Measurements from ENCODE around the gene RHOB. TPM values are rescaled to one million over a fixed set of nuclear protein-coding genes. Genes with fewer than 3 reads are reported as not detected.

Gene RHOB
- total and polyA plus RNA-seq, 7 experiments from 2014 or later = 0.64 to 244 (median 9.2) TPM

GRCh38 chr2:20471148-20471547 lies 24.3 kb downstream of the RHOB start:
- ATAC-seq = no peak
- intact Hi-C loops (cut with micrococcal nuclease) = no loop called here
- Histone ChIP-seq H3K4me1 (ENCODE audit: control insufficient read depth in 2 of 2, insufficient read depth in 2 of 2, low read length in 2 of 2) (no peaks in the 10 kb centered on the region), H3K9me3 (ENCODE audit: control insufficient read depth in 2 of 3, low read length in 3 of 3) (no peaks in the 10 kb centered on the region), H3K4me3 (ENCODE audit: low read length) (no peak overlapping the region), H3K27me3 (ENCODE audit: control insufficient read depth in 2 of 2, insufficient read depth in 2 of 2, low read length in 2 of 2) (no peaks in the 10 kb centered on the region), H3K36me3 (ENCODE audit: control insufficient read depth in 2 of 3, insufficient read depth in 3 of 3, low read length in 3 of 3) (no peaks in the 10 kb centered on the region), H3K27ac (ENCODE audit: low read depth, low read length) (no peak overlapping the region)
- H3K27ac Mint-ChIP-seq = no peak overlapping the region
- no peaks in the 10 kb centered on the region for H3K9me3 Mint-ChIP-seq
- no peak for DNase-seq
- no peak overlapping the region for H3K4me3 Mint-ChIP-seq
- CTCF ChIA-PET = no interaction called here
- no peaks in the 10 kb centered on the region for H3K4me1 Mint-ChIP-seq
- H3K36me3 Mint-ChIP-seq = no peaks in the 10 kb centered on the region
- peaks cover 0 to 7% (median 6%) of the 10 kb centered on the region in 5 donors for H3K27me3 Mint-ChIP-seq
- POLR2A ChIA-PET = no interaction called here

DNA sequence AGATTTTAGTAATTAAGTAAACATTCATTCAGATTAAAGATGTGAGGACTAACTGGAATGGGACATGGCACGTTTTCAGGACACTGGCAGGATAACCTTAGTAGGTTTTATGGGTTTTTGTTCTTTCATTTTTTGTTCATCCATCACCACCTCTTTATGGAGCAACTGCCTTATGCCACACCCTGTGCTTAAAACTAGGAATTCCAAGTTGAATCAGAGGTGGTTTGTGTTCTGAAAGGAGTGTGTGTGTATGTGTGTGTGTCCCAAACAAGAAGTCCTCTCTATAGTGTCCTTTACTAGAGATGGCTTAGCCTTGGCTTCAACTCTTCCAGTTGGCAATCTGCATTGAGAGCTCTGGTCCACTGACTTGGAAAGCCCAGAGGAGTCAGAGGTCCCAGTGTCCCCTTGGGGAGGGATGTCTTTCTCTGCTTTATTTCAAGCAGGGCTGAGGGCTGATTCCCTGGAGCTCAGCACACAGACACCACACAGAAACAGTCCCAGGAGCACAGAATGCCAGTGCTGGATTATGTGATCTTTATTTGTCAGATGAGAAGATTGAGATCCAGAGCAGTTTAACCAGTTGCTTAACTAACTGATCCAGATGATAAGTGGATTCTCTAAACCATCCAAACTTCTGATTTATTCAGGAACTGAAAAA lies 25.2 kb downstream of the RHOB start:
- no peak for DNase-seq
- CTCF ChIA-PET = no interaction called here

GRCh38 chr2:20472569-20472968 lies 25.7 kb downstream of the RHOB start:
- Mint-ChIP-seq H3K36me3 (no peaks in the 10 kb centered on the region), H3K4me1 (no peaks in the 10 kb centered on the region), H3K27ac (no peak overlapping the region), H3K4me3 (no peak overlapping the region), H3K27me3 (peaks cover 0 to 7% (median 6%) of the 10 kb centered on the region in 5 donors), H3K9me3 (no peaks in the 10 kb centered on the region)
- no peak overlapping the region for H3K27ac ChIP-seq (ENCODE audit: low read depth, low read length)
- no peak overlapping the region for H3K4me3 ChIP-seq (ENCODE audit: low read length)
- no peaks in the 10 kb centered on the region for H3K36me3 ChIP-seq (ENCODE audit: control insufficient read depth in 2 of 3, insufficient read depth in 3 of 3, low read length in 3 of 3)
- H3K27me3 ChIP-seq (ENCODE audit: control insufficient read depth in 2 of 2, insufficient read depth in 2 of 2, low read length in 2 of 2) = no peaks in the 10 kb centered on the region
- ChIA-PET CTCF (no interaction called here), POLR2A (no interaction called here)
- ATAC-seq (no peak), DNase-seq (no peak)
- no peaks in the 10 kb centered on the region for H3K4me1 ChIP-seq (ENCODE audit: control insufficient read depth in 2 of 2, insufficient read depth in 2 of 2, low read length in 2 of 2)
- intact Hi-C loops (cut with micrococcal nuclease) = no loop called here
- H3K9me3 ChIP-seq (ENCODE audit: control insufficient read depth in 2 of 3, low read length in 3 of 3) = no peaks in the 10 kb centered on the region

More for the DNA sequence above, 25.2 kb downstream of the RHOB start:
- Mint-ChIP-seq H3K27me3 (peaks cover 0 to 7% (median 6%) of the 10 kb centered on the region in 5 donors), H3K4me3 (no peak overlapping the region), H3K27ac (no peak overlapping the region), H3K36me3 (no peaks in the 10 kb centered on the region), H3K4me1 (no peaks in the 10 kb centered on the region), H3K9me3 (no peaks in the 10 kb centered on the region)
- Histone ChIP-seq H3K27me3 (ENCODE audit: control insufficient read depth in 2 of 2, insufficient read depth in 2 of 2, low read length in 2 of 2) (no peaks in the 10 kb centered on the region), H3K4me3 (ENCODE audit: low read length) (no peak overlapping the region), H3K27ac (ENCODE audit: low read depth, low read length) (no peak overlapping the region), H3K36me3 (ENCODE audit: control insufficient read depth in 2 of 3, insufficient read depth in 3 of 3, low read length in 3 of 3) (no peaks in the 10 kb centered on the region), H3K9me3 (ENCODE audit: control insufficient read depth in 2 of 3, low read length in 3 of 3) (no peaks in the 10 kb centered on the region), H3K4me1 (ENCODE audit: control insufficient read depth in 2 of 2, insufficient read depth in 2 of 2, low read length in 2 of 2) (no peaks in the 10 kb centered on the region)
- no peak for ATAC-seq
- POLR2A ChIA-PET = no interaction called here
- intact Hi-C loops (cut with micrococcal nuclease) = no loop called here

GRCh38 chr2:20473128-20473527 lies 26.3 kb downstream of the RHOB start:
- no peaks in the 10 kb centered on the region for H3K36me3 Mint-ChIP-seq
- no peak overlapping the region for H3K27ac Mint-ChIP-seq
- H3K27me3 Mint-ChIP-seq = peaks cover 0 to 7% (median 6%) of the 10 kb centered on the region in 5 donors
- intact Hi-C loops (cut with micrococcal nuclease) = no loop called here
- Histone ChIP-seq H3K27me3 (ENCODE audit: control insufficient read depth in 2 of 2, insufficient read depth in 2 of 2, low read length in 2 of 2) (no peaks in the 10 kb centered on the region), H3K9me3 (ENCODE audit: control insufficient read depth in 2 of 3, low read length in 3 of 3) (no peaks in the 10 kb centered on the region), H3K36me3 (ENCODE audit: control insufficient read depth in 2 of 3, insufficient read depth in 3 of 3, low read length in 3 of 3) (no peaks in the 10 kb centered on the region), H3K4me3 (ENCODE audit: low read length) (no peak overlapping the region), H3K4me1 (ENCODE audit: control insufficient read depth in 2 of 2, insufficient read depth in 2 of 2, low read length in 2 of 2) (no peaks in the 10 kb centered on the region), H3K27ac (ENCODE audit: low read depth, low read length) (no peak overlapping the region)
- H3K4me1 Mint-ChIP-seq = no peaks in the 10 kb centered on the region
- ChIA-PET CTCF (no interaction called here), POLR2A (no interaction called here)
- DNase-seq = no peak
- ATAC-seq = no peak
- no peak overlapping the region for H3K4me3 Mint-ChIP-seq
- no peaks in the 10 kb centered on the region for H3K9me3 Mint-ChIP-seq

- ChIA-PET CTCF (no interaction called here), POLR2A (no interaction called here)
- no peaks in the 10 kb centered on the region for H3K36me3 Mint-ChIP-seq
- Histone ChIP-seq H3K4me1 (ENCODE audit: control insufficient read depth in 2 of 2, insufficient read depth in 2 of 2, low read length in 2 of 2) (no peaks in the 10 kb centered on the region), H3K27ac (ENCODE audit: low read depth, low read length) (no peak overlapping the region), H3K9me3 (ENCODE audit: control insufficient read depth in 2 of 3, low read length in 3 of 3) (no peaks in the 10 kb centered on the region), H3K4me3 (ENCODE audit: low read length) (no peak overlapping the region), H3K27me3 (ENCODE audit: control insufficient read depth in 2 of 2, insufficient read depth in 2 of 2, low read length in 2 of 2) (no peaks in the 10 kb centered on the region), H3K36me3 (ENCODE audit: control insufficient read depth in 2 of 3, insufficient read depth in 3 of 3, low read length in 3 of 3) (no peaks in the 10 kb centered on the region)
- no peak for ATAC-seq
- no peaks in the 10 kb centered on the region for H3K9me3 Mint-ChIP-seq
- no peak overlapping the region for H3K27ac Mint-ChIP-seq
- H3K27me3 Mint-ChIP-seq = peaks cover 0 to 7% (median 6%) of the 10 kb centered on the region in 5 donors
- no peak overlapping the region for H3K4me3 Mint-ChIP-seq
- DNase-seq = no peak
- no peaks in the 10 kb centered on the region for H3K4me1 Mint-ChIP-seq
- intact Hi-C loops (cut with micrococcal nuclease) = no loop called here
Observed at GRCh38 chr2:20474757-20475566, 28.1 kb downstream of the RHOB start.

DNA sequence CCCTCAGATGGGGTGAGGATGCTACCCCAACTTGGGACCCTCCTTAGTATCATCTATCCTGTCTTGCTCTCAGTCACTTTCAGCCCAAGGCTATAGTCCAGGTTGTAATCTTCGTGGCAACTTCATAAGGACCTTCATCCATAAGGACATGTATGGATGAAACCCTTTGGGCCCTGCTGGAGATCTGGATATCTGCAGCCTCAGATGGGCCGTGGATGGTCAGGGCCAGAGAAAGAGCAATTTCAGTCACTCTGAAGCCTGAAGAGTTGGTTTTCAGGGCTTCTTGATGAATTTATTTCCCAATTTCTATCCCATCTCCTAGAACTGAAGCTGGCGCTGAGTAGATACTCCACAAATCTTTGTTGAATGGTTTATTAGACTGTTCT lies 28.7 kb downstream of the RHOB start:
- H3K4me3 ChIP-seq (ENCODE audit: low read length) = no peak overlapping the region
- intact Hi-C loops (cut with micrococcal nuclease) = no loop called here
- no peaks in the 10 kb centered on the region for H3K9me3 ChIP-seq (ENCODE audit: control insufficient read depth in 2 of 3, low read length in 3 of 3)
- no peaks in the 10 kb centered on the region for H3K4me1 ChIP-seq (ENCODE audit: control insufficient read depth in 2 of 2, insufficient read depth in 2 of 2, low read length in 2 of 2)
- H3K27me3 ChIP-seq (ENCODE audit: control insufficient read depth in 2 of 2, insufficient read depth in 2 of 2, low read length in 2 of 2) = no peaks in the 10 kb centered on the region
- ChIA-PET CTCF (no interaction called here), POLR2A (no interaction called here)
- ATAC-seq (no peak), DNase-seq (no peak)
- H3K9me3 Mint-ChIP-seq = no peaks in the 10 kb centered on the region
- no peak overlapping the region for H3K4me3 Mint-ChIP-seq
- no peaks in the 10 kb centered on the region for H3K4me1 Mint-ChIP-seq
- no peaks in the 10 kb centered on the region for H3K36me3 ChIP-seq (ENCODE audit: control insufficient read depth in 2 of 3, insufficient read depth in 3 of 3, low read length in 3 of 3)
- H3K27ac ChIP-seq (ENCODE audit: low read depth, low read length) = no peak overlapping the region
- no peaks in the 10 kb centered on the region for H3K36me3 Mint-ChIP-seq
- peaks cover 0 to 7% (median 6%) of the 10 kb centered on the region in 5 donors for H3K27me3 Mint-ChIP-seq
- no peak overlapping the region for H3K27ac Mint-ChIP-seq

DNA sequence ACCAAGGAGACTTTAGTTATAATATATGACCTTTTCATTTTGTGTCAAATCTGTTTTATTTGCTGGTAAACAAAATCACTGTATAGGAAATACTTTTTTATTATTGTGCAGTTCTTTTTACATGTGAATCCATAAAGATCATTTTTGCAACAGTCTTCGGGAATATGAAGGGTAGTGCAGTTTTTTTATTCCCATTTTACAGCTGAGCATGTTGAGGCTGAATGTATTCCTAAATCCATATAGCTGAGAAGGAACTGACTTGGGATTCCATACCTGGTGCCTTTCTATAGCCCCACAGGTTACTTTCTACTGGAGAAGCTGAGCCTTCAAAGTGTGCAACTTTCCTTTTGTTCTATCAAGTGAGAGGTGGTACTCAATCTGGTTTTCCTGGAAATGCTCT lies 29.6 kb downstream of the RHOB start:
- H3K4me1 Mint-ChIP-seq = no peaks in the 10 kb centered on the region
- no peak overlapping the region for H3K4me3 ChIP-seq (ENCODE audit: low read length)
- H3K36me3 ChIP-seq (ENCODE audit: control insufficient read depth in 2 of 3, insufficient read depth in 3 of 3, low read length in 3 of 3) = no peaks in the 10 kb centered on the region
- H3K36me3 Mint-ChIP-seq = no peaks in the 10 kb centered on the region
- CTCF ChIA-PET = no interaction called here
- DNase-seq (no peak), ATAC-seq (no peak)
- H3K9me3 Mint-ChIP-seq = no peaks in the 10 kb centered on the region
- no peak overlapping the region for H3K27ac ChIP-seq (ENCODE audit: low read depth, low read length)
- intact Hi-C loops (cut with micrococcal nuclease) = no loop called here
- H3K4me1 ChIP-seq (ENCODE audit: control insufficient read depth in 2 of 2, insufficient read depth in 2 of 2, low read length in 2 of 2) = no peaks in the 10 kb centered on the region
- no peaks in the 10 kb centered on the region for H3K27me3 ChIP-seq (ENCODE audit: control insufficient read depth in 2 of 2, insufficient read depth in 2 of 2, low read length in 2 of 2)
- H3K27ac Mint-ChIP-seq = no peak overlapping the region
- POLR2A ChIA-PET = no interaction called here
- H3K9me3 ChIP-seq (ENCODE audit: control insufficient read depth in 2 of 3, low read length in 3 of 3) = no peaks in the 10 kb centered on the region
- H3K4me3 Mint-ChIP-seq = no peak overlapping the region
- H3K27me3 Mint-ChIP-seq = peaks cover 0 to 7% (median 6%) of the 10 kb centered on the region in 5 donors
